Measurements from ENCODE around the gene SND1. TPM values are rescaled to one million over a fixed set of nuclear protein-coding genes. Genes with fewer than 3 reads are reported as not detected.

The SND1 gene
- total and polyA plus RNA-seq, 2 of the 4 experiments (the other 2 are of a cell fraction): 154 to 294 TPM

GRCh38 chr7:127612263-127612662, 39.7 kb upstream of the SND1 start:
- dilution Hi-C loops (cut with HindIII; ENCODE audit: low sequenced_read_pairs, unreplicated experiment): no loop called here
- H3K56ac ChIP-seq (ENCODE audit: extremely low read depth, insufficient read depth, low read length): no peak overlapping the region
- ChIA-PET CTCF (no interaction called here), POLR2A (ENCODE audit: unreplicated experiment) (no interaction called here)
- no peaks in the 10 kb centered on the region for H3K36me3 ChIP-seq (ENCODE audit: control insufficient read depth, insufficient read depth, low read length)
- H2AFZ ChIP-seq (replicated peaks; ENCODE audit: low read length, poor library complexity): no peak overlapping the region
- peaks cover 5% of the 10 kb centered on the region for H3K9me3 ChIP-seq (ENCODE audit: control insufficient read depth, insufficient read depth, low read length)
- H3K9me1 ChIP-seq (ENCODE audit: insufficient read depth, low read length): no peaks in the 10 kb centered on the region
- H3K23ac ChIP-seq (ENCODE audit: low read depth, low read length): no peak overlapping the region
- H2BK20ac ChIP-seq (ENCODE audit: low read depth, low read length): no peak overlapping the region
- no peak overlapping the region for H3K4ac ChIP-seq (ENCODE audit: low read depth, low read length)
- no peaks in the 10 kb centered on the region for H3K79me1 ChIP-seq (ENCODE audit: low read depth in 1 of 2, low read length in 2 of 2)
- H4K20me1 ChIP-seq (ENCODE audit: insufficient read depth, low read length): no peaks in the 10 kb centered on the region
- no peak overlapping the region for H3K4me2 ChIP-seq (ENCODE audit: low read depth, low read length)
- H2BK5ac ChIP-seq (ENCODE audit: low read depth, low read length, poor library complexity, severe bottlenecking): no peak overlapping the region
- H3K27me3 ChIP-seq (ENCODE audit: control insufficient read depth, insufficient read depth, low read length): peaks cover 59% of the 10 kb centered on the region
- TF ChIP-seq, protein P1, sequence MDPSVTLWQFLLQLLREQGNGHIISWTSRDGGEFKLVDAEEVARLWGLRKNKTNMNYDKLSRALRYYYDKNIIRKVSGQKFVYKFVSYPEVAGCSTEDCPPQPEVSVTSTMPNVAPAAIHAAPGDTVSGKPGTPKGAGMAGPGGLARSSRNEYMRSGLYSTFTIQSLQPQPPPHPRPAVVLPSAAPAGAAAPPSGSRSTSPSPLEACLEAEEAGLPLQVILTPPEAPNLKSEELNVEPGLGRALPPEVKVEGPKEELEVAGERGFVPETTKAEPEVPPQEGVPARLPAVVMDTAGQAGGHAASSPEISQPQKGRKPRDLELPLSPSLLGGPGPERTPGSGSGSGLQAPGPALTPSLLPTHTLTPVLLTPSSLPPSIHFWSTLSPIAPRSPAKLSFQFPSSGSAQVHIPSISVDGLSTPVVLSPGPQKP (IDR thresholded peaks at IDR 0.05; ENCODE audit: borderline replicate concordance, low read depth, low read length): no peak
- no peak for TF ChIP-seq FOS (IDR thresholded peaks at IDR 0.05; ENCODE audit: low read depth, low read length)
- TF ChIP-seq MXI1 (IDR thresholded peaks at IDR 0.05; ENCODE audit: borderline replicate concordance, low read depth, low read length): no peak
- TF ChIP-seq CTCF (conservative IDR thresholded peaks at IDR 0.05; ENCODE audit: low read depth, low read length): no peak
- TF ChIP-seq MAFK (IDR thresholded peaks at IDR 0.05; ENCODE audit: low read depth, low read length): no peak
- TF ChIP-seq RFX5 (IDR thresholded peaks at IDR 0.05; ENCODE audit: low read depth, low read length): no peak
- no peak for TF ChIP-seq CEBPB (IDR thresholded peaks at IDR 0.05; ENCODE audit: low read depth, low read length)
- TF ChIP-seq RCOR1 (IDR thresholded peaks at IDR 0.05; ENCODE audit: insufficient replicate concordance, low read length): no peak
- no peak for TF ChIP-seq CHD1 (IDR thresholded peaks at IDR 0.05; ENCODE audit: low read depth, low read length)
- TF ChIP-seq SMC3 (IDR thresholded peaks at IDR 0.05; ENCODE audit: low read depth, low read length): no peak
- no peak for TF ChIP-seq RAD21 (IDR thresholded peaks at IDR 0.05; ENCODE audit: low read length)
- no peak for TF ChIP-seq MAZ (IDR thresholded peaks at IDR 0.05; ENCODE audit: borderline replicate concordance, low read depth, low read length)
- no peak overlapping the region for H2AK9ac ChIP-seq (replicated peaks; ENCODE audit: low read depth, low read length, poor library complexity)
- H3K27ac ChIP-seq (ENCODE audit: insufficient read depth, low read length): no peak overlapping the region
- H3K14ac ChIP-seq (replicated peaks; ENCODE audit: low read depth, low read length): no peak overlapping the region
- H4K91ac ChIP-seq (ENCODE audit: insufficient read depth, low read depth, low read length): no peak overlapping the region
- ATAC-seq (ENCODE audit: low read depth): no peak
- H2BK120ac ChIP-seq (ENCODE audit: low read depth, low read length): no peak overlapping the region
- in situ Hi-C loops (cut with MboI; ENCODE audit: low sequenced_read_pairs): no loop called here
- no peak overlapping the region for H4K8ac ChIP-seq (ENCODE audit: low read depth in 2 of 2, low read length in 2 of 2)
- no TSS peak for BruUV-seq (replicated peaks)
- no peak overlapping the region for H2BK15ac ChIP-seq (ENCODE audit: low read depth, low read length)
- H3K4me1 ChIP-seq (ENCODE audit: control insufficient read depth, insufficient read depth, low read length): no peaks in the 10 kb centered on the region
- no peak overlapping the region for H3K18ac ChIP-seq (ENCODE audit: low read depth, low read length)
- no peak overlapping the region for H4K5ac ChIP-seq (ENCODE audit: low read depth, low read length)
- intact Hi-C loops (cut with micrococcal nuclease): no loop called here
- 40% methylated on average over 1 of the region's 1 CpG; no CpG with 5 or more reads in 1 of the 2 experiments for WGBS, 2 experiments (ENCODE audit: extremely low coverage in 2 of 2, insufficient read length in 1 of 2)
- H3K4me3 ChIP-seq (ENCODE audit: insufficient read depth, low read depth, low read length): no peak overlapping the region
- DNase-seq: no peak
- no peak overlapping the region for H3K9ac ChIP-seq (ENCODE audit: low read depth, low read length)
- H2AK5ac ChIP-seq (ENCODE audit: low read depth, low read length): no peak overlapping the region
